ENCODE results near the gene GALT.

GRCh38 chr9:34658461-34658860 is 12.0 kb downstream of the GALT start:
- TF ChIP-seq CTCF (IDR thresholded peaks at IDR 0.05) (no peak), POLR2A (IDR thresholded peaks at IDR 0.05) (no peak)
